ENCODE results near the gene TTPAL.

GRCh38 chr20:44459271-44459670 lies 16.4 kb upstream of the TTPAL start:
- no peak for TF ChIP-seq POLR2A (IDR thresholded peaks at IDR 0.05; ENCODE audit: low read length)
- TF ChIP-seq GATA1 (IDR thresholded peaks at IDR 0.05; ENCODE audit: low read depth, low read length), result no peak

Data from erythroblast (primary cell).